Smooth muscle cell of the brain vasculature (primary cell): ENCODE data around the gene OR2S2.
A peak's percentile ranks its signal among the peaks of the same experiment; 100 is the strongest.
"Not testable (repeated sequence)": the region's sequence is repeated elsewhere in the genome, so short reads cannot be mapped to it uniquely, and the experiment has no call there.

Source experiments
- DNase-seq: peaks from one replicate; pipeline ENCODE4 v3.0.0-alpha.2; 2012; ENCODE audit warnings: low read depth, low spot score

Gene OR2S2

DNA sequence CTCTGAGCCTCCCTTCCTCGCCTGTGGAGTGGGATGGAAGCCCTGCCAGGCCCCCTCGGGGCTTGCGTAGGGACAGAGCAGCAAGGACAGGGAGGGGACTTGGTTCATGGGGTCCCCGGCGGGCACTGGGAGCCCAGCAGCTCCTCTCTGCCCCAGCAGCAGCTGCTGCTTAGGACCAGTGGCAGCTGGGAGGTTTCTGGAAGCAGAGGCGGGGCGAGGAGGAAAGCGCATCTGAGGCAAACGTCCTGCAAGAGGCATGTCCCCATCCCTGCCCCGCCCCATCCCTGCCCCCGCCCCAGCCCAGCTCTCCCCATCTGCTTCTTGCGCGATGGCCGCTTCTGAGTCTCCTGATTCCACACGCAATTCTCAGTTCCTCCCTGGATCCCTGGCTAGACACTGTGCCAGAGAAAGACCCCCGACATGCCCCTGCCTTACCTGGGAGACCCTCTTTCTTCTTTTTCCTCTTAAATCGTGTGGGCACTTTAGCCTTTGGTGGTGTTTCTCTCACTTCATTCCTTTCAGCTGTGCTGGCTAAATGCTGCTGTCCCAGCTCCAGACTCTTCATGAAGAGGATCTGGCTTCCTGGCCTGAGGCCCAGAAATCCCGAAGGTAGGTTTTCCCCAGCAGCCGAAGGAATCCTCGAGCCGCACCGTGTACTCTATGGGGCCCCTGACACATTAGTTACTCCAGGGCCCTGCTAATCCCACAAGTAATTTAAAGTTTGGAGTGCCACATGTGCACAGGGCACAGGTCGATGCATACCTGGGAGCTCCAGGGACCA is 4.4 kb upstream of the OR2S2 start:
- no peak for DNase-seq

- DNase-seq, result no peak
These were observed 2.2 kb upstream of the OR2S2 start for GRCh38 chr9:35960039-35960655.

GRCh38 chr9:35956651-35957050 is 1.3 kb downstream of the OR2S2 start:
- no peak for DNase-seq

- peak; percentile 39 for DNase-seq
These were observed 2.9 kb downstream of the OR2S2 start for GRCh38 chr9:35954942-35955546.

GRCh38 chr9:35952526-35953191 is 5.3 kb downstream of the OR2S2 start:
- DNase-seq, result no peak

- no peak for DNase-seq
These were observed 6.2 kb downstream of the OR2S2 start for GRCh38 chr9:35951736-35952135.

DNA sequence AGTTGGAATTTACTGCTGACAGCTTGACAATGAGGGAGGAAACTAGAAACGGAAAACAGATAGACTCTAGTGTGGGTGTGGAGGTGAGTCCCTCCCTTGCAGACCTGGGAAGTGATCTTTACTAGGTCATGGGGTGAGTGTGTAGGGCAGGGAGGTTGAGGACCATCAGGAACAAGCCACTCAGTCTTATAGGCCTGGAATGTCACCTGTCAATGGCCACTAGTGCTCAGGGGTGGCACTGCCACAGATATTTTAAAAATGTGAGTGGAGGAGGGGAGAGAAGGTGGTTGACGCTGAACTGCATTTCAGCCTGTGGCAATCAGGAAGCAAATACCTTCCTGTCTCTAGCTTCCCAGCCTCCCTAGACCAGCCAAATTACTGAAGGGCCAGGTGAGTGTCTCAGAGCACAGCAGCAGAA is 9.0 kb downstream of the OR2S2 start:
- no peak for DNase-seq

- no peak for DNase-seq
These were observed 9.5 kb downstream of the OR2S2 start for GRCh38 chr9:35948451-35948850.

- peak; percentile 65 for DNase-seq
These were observed 12.5 kb downstream of the OR2S2 start for GRCh38 chr9:35945341-35946018.

GRCh38 chr9:35944841-35945240 is 13.1 kb downstream of the OR2S2 start:
- DNase-seq, result no peak

DNA sequence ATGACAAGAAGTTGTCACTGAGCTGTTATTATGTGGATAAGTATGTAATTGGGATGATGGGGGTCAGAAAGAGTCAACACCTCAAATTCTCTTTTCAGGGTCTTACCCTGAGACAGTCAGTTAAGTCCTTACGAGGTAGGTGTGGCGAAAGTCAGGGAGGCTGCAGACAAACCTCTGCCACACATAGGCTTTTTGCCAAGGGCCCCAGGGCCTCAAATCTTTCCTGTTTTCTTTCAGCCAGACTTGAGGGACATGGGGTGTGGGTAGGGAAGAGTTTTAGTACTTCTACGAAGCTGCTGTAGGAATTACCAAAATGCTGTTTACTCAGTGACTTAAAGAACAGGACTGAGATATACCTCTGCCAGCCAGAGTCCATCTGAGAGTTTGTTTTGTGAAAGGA is 13.8 kb downstream of the OR2S2 start:
- no peak for DNase-seq

- no peak for DNase-seq
These were observed 15.7 kb downstream of the OR2S2 start for GRCh38 chr9:35942286-35942685.

DNA sequence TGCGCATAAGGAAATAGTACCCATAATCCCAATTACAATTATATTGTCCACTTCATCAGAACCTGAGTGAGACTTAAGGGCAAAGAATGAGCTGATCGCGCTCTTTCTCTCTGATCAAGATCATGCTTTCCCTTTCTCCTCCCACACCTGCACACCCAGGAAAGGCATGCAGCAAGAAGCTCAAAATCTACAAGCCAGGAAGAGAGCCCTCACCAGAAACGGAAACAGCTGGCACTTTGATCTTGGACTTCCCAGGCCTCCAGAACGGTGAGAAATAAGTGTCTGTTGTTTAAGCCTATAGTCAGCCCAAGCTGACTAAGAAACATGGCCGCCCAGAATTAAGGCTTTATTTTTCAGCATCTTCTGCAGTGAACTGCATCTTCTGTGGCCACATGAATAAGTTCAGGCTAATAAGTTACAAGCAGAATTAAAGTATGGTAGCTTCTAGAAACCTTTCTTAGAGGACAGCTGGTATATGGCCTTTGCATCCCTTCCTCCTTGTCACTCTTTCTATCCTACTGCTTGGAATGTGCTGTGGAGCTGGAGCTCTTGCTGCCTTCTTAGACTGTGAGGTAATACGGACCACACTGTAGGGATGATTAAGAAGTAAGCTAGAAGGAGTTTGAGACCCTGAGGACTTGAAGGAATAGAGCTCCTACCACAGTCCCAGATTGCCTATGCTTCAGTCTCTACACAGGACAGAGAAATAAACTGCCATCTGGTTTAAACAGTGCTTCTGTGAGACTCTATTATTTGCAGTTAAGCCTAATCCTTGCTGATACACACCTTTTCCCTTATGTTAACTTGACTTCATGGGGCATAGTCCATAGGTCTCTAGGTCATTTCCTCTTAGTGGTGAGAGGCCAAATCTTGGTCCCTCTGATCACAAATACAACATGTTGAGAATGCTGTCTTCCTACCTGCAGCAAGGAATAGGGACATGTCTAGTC is 17.2 kb downstream of the OR2S2 start:
- DNase-seq, result no peak

DNA sequence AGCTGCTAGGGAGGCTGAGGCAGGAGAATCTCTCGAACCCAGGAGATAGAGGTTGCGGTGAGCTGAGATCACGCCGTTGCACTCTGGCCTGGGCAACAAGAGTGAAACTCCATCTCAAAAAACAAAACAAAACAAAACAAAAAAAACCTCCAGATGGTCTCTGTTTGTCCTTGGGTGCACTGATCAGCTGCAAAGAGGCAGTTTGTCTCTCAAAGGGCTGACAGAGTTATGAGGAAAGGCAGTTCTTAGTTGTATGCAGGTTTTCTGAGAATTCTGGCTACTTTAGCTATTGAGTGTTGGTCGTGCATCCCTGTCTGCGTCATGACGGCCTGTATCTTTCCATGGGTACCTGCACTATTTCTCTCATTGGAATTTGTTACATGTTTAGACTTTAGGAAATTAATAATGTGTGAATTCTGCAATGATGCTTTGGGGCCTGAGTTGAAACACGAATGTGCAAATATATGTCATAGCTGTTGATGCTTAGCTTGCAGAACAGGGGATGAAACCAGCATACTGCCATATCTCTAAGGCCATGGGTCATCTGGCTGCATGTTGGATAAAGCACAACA is 18.2 kb downstream of the OR2S2 start:
- no peak for DNase-seq

- DNase-seq, result no peak
These were observed 19.2 kb downstream of the OR2S2 start for GRCh38 chr9:35938474-35939356.

DNA sequence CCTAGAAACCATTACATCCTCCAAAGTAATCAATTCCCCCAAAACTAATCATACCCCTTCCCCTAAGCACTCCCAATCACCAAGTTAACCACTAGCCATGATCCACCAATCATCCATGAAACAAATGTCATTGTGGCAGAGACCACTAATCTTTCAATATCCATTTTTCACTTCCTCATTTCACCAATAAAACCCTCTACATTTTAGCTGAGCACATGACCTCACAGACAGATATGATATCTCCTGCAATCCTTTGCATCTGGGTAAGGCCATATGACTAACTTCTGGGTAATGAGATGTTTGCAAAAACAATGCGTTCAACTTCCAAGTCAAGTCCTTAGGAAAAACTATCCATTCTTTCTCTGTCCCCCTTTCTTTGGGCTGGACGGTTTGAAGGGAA is 20.7 kb downstream of the OR2S2 start:
- no peak for DNase-seq

GRCh38 chr9:35935755-35936509 is 22.0 kb downstream of the OR2S2 start:
- no peak for DNase-seq

- no peak for DNase-seq
These were observed 22.7 kb downstream of the OR2S2 start for GRCh38 chr9:35935261-35935660.

DNA sequence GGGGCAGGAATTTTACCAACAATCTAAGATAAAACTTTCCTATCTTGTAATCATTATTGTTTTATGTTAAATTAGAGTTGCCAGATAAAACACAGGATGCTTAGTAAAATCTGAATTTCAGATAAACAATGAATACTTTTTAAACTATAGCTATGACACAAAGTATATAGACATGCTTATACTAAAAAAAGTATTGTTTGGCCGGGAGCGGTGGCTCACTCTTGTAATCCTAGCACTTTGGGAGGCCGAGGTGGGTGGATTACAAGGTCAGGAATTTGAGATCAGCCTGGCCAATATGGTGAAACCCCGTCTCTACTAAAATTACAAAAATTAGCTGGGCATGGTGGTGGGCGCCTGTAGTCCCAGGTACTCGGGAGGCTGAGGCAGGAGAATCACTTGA is 23.9 kb downstream of the OR2S2 start:
- DNase-seq, result not testable (repeated sequence)
